Measurements from ENCODE around the gene PLXNA4.

GRCh38 chr7:132456418-132456817 is 119.9 kb downstream of the PLXNA4 start:
- no peak for TF ChIP-seq EZH2 (IDR thresholded peaks at IDR 0.05; ENCODE audit: low read depth)
- TF ChIP-seq, protein P1, sequence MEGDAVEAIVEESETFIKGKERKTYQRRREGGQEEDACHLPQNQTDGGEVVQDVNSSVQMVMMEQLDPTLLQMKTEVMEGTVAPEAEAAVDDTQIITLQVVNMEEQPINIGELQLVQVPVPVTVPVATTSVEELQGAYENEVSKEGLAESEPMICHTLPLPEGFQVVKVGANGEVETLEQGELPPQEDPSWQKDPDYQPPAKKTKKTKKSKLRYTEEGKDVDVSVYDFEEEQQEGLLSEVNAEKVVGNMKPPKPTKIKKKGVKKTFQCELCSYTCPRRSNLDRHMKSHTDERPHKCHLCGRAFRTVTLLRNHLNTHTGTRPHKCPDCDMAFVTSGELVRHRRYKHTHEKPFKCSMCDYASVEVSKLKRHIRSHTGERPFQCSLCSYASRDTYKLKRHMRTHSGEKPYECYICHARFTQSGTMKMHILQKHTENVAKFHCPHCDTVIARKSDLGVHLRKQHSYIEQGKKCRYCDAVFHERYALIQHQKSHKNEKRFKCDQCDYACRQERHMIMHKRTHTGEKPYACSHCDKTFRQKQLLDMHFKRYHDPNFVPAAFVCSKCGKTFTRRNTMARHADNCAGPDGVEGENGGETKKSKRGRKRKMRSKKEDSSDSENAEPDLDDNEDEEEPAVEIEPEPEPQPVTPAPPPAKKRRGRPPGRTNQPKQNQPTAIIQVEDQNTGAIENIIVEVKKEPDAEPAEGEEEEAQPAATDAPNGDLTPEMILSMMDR (conservative IDR thresholded peaks at IDR 0.05), result no peak

Data from PC-9 (cell line).